ENCODE measurements around the gene SLC23A2. TPM values are rescaled to one million over a fixed set of nuclear protein-coding genes. Genes with fewer than 3 reads are reported as not detected.

Gene SLC23A2
- total RNA-seq, 1 donor from 2014 or later: 10.0 TPM

- intact Hi-C loops (cut with DNase I): no loop called here
- DNase-seq (ENCODE audit: low spot score): no peak
These were observed 165.8 kb downstream of the SLC23A2 start for GRCh38 chr20:4835244-4836177.

GRCh38 chr20:4833074-4833728 lies 168.1 kb downstream of the SLC23A2 start:
- no peak for DNase-seq (ENCODE audit: low spot score)
- intact Hi-C loops (cut with DNase I): no loop called here

GRCh38 chr20:4832469-4832868 lies 168.8 kb downstream of the SLC23A2 start:
- DNase-seq (ENCODE audit: low spot score): no peak
- intact Hi-C loops (cut with DNase I): no loop called here

- no peak for DNase-seq (ENCODE audit: low spot score)
- intact Hi-C loops (cut with DNase I): no loop called here
These were observed 170.6 kb downstream of the SLC23A2 start for GRCh38 chr20:4830696-4831095.

- intact Hi-C loops (cut with DNase I): no loop called here
- DNase-seq (ENCODE audit: low spot score): no peak
These were observed 171.1 kb downstream of the SLC23A2 start for GRCh38 chr20:4830259-4830658.

GRCh38 chr20:4829514-4830215 lies 171.6 kb downstream of the SLC23A2 start:
- no peak for DNase-seq (ENCODE audit: low spot score)
- intact Hi-C loops (cut with DNase I): no loop called here

GRCh38 chr20:4828830-4829513 lies 172.3 kb downstream of the SLC23A2 start:
- DNase-seq (ENCODE audit: low spot score): no peak
- intact Hi-C loops (cut with DNase I): no loop called here

GRCh38 chr20:4821590-4821989 lies 179.7 kb downstream of the SLC23A2 start:
- intact Hi-C loops (cut with DNase I): no loop called here
- no peak for DNase-seq (ENCODE audit: low spot score)

- intact Hi-C loops (cut with DNase I): no loop called here
- no peak for DNase-seq (ENCODE audit: low spot score)
These were observed 180.3 kb downstream of the SLC23A2 start for GRCh38 chr20:4820806-4821518.

- DNase-seq (ENCODE audit: low spot score): no peak
- intact Hi-C loops (cut with DNase I): no loop called here
These were observed 181.4 kb downstream of the SLC23A2 start for GRCh38 chr20:4819901-4820300.

- no peak for DNase-seq (ENCODE audit: low spot score)
- intact Hi-C loops (cut with DNase I): no loop called here
These were observed 184.1 kb downstream of the SLC23A2 start for GRCh38 chr20:4817230-4817671.

GRCh38 chr20:4815628-4816027 lies 185.7 kb downstream of the SLC23A2 start:
- intact Hi-C loops (cut with DNase I): no loop called here
- DNase-seq (ENCODE audit: low spot score): no peak

- no peak for DNase-seq (ENCODE audit: low spot score)
- intact Hi-C loops (cut with DNase I): no loop called here
These were observed 186.5 kb downstream of the SLC23A2 start for GRCh38 chr20:4814696-4815252.

- intact Hi-C loops (cut with DNase I): no loop called here
These were observed 187.2 kb downstream of the SLC23A2 start for GRCh38 chr20:4813863-4814695.

GRCh38 chr20:4813076-4813862 lies 188.0 kb downstream of the SLC23A2 start:
- no peak for DNase-seq (ENCODE audit: low spot score)

More at GRCh38 chr20:4813863-4814695, 187.2 kb downstream of the SLC23A2 start:
- DNase-seq (ENCODE audit: low spot score): no peak

GRCh38 chr20:4812641-4813075 lies 188.7 kb downstream of the SLC23A2 start:
- intact Hi-C loops (cut with DNase I): no loop called here
- DNase-seq (ENCODE audit: low spot score): no peak

More at GRCh38 chr20:4813076-4813862, 188.0 kb downstream of the SLC23A2 start:
- intact Hi-C loops (cut with DNase I): no loop called here

GRCh38 chr20:4812216-4812615 lies 189.1 kb downstream of the SLC23A2 start:
- intact Hi-C loops (cut with DNase I): no loop called here
- no peak for DNase-seq (ENCODE audit: low spot score)

All from cardiac septum (tissue), 1 donor.